HepG2 (cell line): ENCODE measurements around the gene UTS2R. TPM values are rescaled to one million over a fixed set of nuclear protein-coding genes. Genes with fewer than 3 reads are reported as not detected.

ENCODE experiments used
- CEBPB ChIP-seq: IDR thresholded peaks from 2 replicates; pipeline ENCODE4 v1.6.1; 2011; ENCODE audit warnings: low read depth, low read length, improper control_type of control experiment, borderline replicate concordance
- CEBPG ChIP-seq: IDR thresholded peaks from 2 replicates; pipeline ENCODE4 v1.6.1; 2016
- ETV5 ChIP-seq: IDR thresholded peaks from 2 replicates; pipeline ENCODE4 v1.6.1; 2018; ENCODE audit warnings: missing biosample characterization, missing genetic modification reagents, inconsistent platforms, borderline replicate concordance
- HNRNPH1 ChIP-seq: fragments of 200-400 bp; formaldehyde crosslinking; optimal IDR thresholded peaks from 2 replicates; pipeline ENCODE3; 2017; ENCODE audit warnings: mild to moderate bottlenecking, low read depth, low read length
- MAFF ChIP-seq: IDR thresholded peaks from 2 replicates; pipeline ENCODE4 v1.6.1; 2011; ENCODE audit warnings: low read depth, low read length, improper control_type of control experiment
- NFIB ChIP-seq: sonication (generic); formaldehyde crosslinking; IDR thresholded peaks from 2 replicates; pipeline ENCODE4 v1.9.0; 2021; ENCODE audit warnings: missing genetic modification reagents, mild to moderate bottlenecking, borderline replicate concordance
- NFKB2 ChIP-seq: sonication (generic); formaldehyde crosslinking; IDR thresholded peaks from 2 replicates; pipeline ENCODE4 v1.4.0; 2020; ENCODE audit warnings: missing genetic modification reagents, borderline replicate concordance
- SUZ12 ChIP-seq: fragments of 150-350 bp; IDR thresholded peaks from 2 replicates; pipeline ENCODE4 v1.6.1; 2014; ENCODE audit warnings: low read depth, low read length
- TARDBP ChIP-seq: sonication (generic); formaldehyde crosslinking; IDR thresholded peaks from 2 replicates; pipeline ENCODE4 v1.8.0; 2022; ENCODE audit warnings: mild to moderate bottlenecking, missing genetic modification reagents
- ZFP41 ChIP-seq: sonication (generic); formaldehyde crosslinking; IDR thresholded peaks from 2 replicates; pipeline ENCODE4 v1.4.0; 2020; ENCODE audit warnings: mild to moderate bottlenecking, missing genetic modification reagents, borderline replicate concordance
- ZFY ChIP-seq: sonication (generic); formaldehyde crosslinking; IDR thresholded peaks from 2 replicates; pipeline ENCODE4 v1.4.0; 2020; ENCODE audit warnings: missing genetic modification reagents
- ZNF180 ChIP-seq: sonication (generic); formaldehyde crosslinking; IDR thresholded peaks from 2 replicates; pipeline ENCODE4 v1.4.0; 2020; ENCODE audit warnings: low read depth, missing genetic modification reagents, borderline replicate concordance
- ZSCAN20 ChIP-seq: sonication (generic); formaldehyde crosslinking; IDR thresholded peaks from 2 replicates; pipeline ENCODE4 v1.4.0; 2020; ENCODE audit warnings: missing genetic modification reagents, mild to moderate bottlenecking, borderline replicate concordance
- polyA plus RNA-seq, 8 experiments: library from polyadenylated mRNA; depleted of rRNA in 3 of 8; stranded (reverse) in 7 of 8; unstranded in 1 of 8; fragments of >200 nt; fragmentation: Illumina TruSeq in 4 of 8; extraction: Trizol in 4 of 8; gene quantifications; 2 replicates each; pipeline versions ENCODE4 v1.2.1 to v1.2.3, GENCODE V29; 2011 to 2016; ENCODE audit warnings: low read depth in 4 of 8, missing spikeins in 1 of 8, mixed read lengths in 1 of 8; ENCODE audit not compliant: insufficient read depth in 1 of 8
- total RNA-seq, 5 experiments: library from RNA; depleted of rRNA; stranded (reverse); fragments of >200 nt; fragmentation: Illumina TruSeq; extraction: Trizol; gene quantifications; 2 replicates each; pipeline ENCODE4 v1.2.3, GENCODE V29; 2016; ENCODE audit warnings: low read depth in 1 of 5
- TF ChIP-seq, protein P1 (sequence below), 2 experiments: fragments of 450-650 bp in 1 of 2; sonication (generic) in 1 of 2; formaldehyde crosslinking in 1 of 2; IDR thresholded peaks; 2 replicates each; pipeline versions ENCODE4 v1.6.1 to v1.8.0; 2016 to 2022; ENCODE audit warnings: antibody characterized with exemption in 1 of 2, mild to moderate bottlenecking in 1 of 2, missing genetic modification reagents in 1 of 2
- TF ChIP-seq, protein P2 (sequence below): sonication (generic); formaldehyde crosslinking; IDR thresholded peaks from 2 replicates; pipeline ENCODE4 v1.4.0; 2020; ENCODE audit warnings: missing genetic modification reagents
- TF ChIP-seq, protein P3 (sequence below): IDR thresholded peaks from 2 replicates; pipeline ENCODE4 v1.6.1; 2012; ENCODE audit warnings: inconsistent platforms
- TF ChIP-seq, protein P4 (sequence below): IDR thresholded peaks from 2 replicates; pipeline ENCODE4 v1.6.1; 2016; ENCODE audit warnings: mild to moderate bottlenecking, missing biosample characterization, missing genetic modification reagents

The UTS2R gene
- total and polyA plus RNA-seq, 2 of the 13 experiments (the other 11 are each of a cell fraction or from before 2014, with no cell fraction given) = 0.13 to 0.15 TPM

DNA sequence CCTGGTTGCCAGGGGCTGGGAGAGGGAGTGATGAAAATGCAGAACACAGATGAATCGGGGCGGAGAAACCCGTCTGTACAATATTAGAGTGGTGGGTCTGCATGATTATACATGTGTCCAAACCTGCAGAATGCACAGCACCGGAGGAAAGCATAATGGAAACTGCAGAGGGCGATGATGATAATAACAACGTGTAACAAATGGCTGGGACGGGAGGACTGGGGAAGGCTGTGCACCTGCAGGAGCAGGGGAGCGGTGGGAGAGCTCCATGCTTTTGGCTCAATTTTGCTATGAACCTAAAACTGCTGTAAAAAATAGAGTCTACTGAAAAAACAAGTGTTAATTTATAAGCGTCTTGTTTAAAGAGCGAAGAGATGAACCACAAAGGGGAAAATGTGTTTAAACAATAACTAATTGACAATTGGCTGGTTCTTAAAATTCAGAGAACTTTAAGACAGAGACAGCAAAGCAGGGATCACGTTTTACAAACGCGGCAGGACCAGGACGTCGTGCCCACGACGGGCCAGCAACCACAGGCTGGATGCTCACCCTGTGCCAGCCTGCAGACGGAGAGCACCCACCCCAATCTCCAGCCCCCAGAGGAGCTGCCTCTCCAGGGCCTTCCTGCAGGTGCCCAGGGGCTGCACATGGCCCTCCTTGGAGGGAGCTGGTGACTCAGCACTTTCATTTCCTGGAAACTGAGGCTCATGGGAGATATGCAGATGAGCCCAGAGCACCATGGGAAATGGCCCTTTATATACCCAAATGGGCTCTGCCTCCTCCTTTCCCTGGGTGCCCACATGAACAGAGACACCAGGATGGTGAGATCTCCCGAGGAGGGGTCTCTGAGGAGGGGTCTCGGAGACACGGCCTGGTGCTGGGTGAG, 12.9 kb upstream of the UTS2R start, which contains the start of gene TEX19 (continued):
- TF ChIP-seq, protein P1, sequence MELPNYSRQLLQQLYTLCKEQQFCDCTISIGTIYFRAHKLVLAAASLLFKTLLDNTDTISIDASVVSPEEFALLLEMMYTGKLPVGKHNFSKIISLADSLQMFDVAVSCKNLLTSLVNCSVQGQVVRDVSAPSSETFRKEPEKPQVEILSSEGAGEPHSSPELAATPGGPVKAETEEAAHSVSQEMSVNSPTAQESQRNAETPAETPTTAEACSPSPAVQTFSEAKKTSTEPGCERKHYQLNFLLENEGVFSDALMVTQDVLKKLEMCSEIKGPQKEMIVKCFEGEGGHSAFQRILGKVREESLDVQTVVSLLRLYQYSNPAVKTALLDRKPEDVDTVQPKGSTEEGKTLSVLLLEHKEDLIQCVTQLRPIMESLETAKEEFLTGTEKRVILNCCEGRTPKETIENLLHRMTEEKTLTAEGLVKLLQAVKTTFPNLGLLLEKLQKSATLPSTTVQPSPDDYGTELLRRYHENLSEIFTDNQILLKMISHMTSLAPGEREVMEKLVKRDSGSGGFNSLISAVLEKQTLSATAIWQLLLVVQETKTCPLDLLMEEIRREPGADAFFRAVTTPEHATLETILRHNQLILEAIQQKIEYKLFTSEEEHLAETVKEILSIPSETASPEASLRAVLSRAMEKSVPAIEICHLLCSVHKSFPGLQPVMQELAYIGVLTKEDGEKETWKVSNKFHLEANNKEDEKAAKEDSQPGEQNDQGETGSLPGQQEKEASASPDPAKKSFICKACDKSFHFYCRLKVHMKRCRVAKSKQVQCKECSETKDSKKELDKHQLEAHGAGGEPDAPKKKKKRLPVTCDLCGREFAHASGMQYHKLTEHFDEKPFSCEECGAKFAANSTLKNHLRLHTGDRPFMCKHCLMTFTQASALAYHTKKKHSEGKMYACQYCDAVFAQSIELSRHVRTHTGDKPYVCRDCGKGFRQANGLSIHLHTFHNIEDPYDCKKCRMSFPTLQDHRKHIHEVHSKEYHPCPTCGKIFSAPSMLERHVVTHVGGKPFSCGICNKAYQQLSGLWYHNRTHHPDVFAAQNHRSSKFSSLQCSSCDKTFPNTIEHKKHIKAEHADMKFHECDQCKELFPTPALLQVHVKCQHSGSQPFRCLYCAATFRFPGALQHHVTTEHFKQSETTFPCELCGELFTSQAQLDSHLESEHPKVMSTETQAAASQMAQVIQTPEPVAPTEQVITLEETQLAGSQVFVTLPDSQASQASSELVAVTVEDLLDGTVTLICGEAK (IDR thresholded peaks at IDR 0.05) = no peak
- TF ChIP-seq, protein P1 (CRISPR knock-in tag; IDR thresholded peaks at IDR 0.05) = peak; percentile 60; the same call in 1 of the 2 replicates
- 0 out of 2 replicates have a peak, but pooled peaks have one; percentile 26 for TF ChIP-seq ETV5
- TF ChIP-seq CEBPB = no peak
- peak; percentile 70; the same call in 1 of the 2 replicates for TF ChIP-seq NFKB2 (CRISPR knock-in tag)
- TF ChIP-seq ZNF180 (CRISPR knock-in tag) = no peak
- TF ChIP-seq HNRNPH1 = no peak
- no peak for TF ChIP-seq TARDBP
- peak; percentile 76 for TF ChIP-seq MAFF
- TF ChIP-seq, protein P2, sequence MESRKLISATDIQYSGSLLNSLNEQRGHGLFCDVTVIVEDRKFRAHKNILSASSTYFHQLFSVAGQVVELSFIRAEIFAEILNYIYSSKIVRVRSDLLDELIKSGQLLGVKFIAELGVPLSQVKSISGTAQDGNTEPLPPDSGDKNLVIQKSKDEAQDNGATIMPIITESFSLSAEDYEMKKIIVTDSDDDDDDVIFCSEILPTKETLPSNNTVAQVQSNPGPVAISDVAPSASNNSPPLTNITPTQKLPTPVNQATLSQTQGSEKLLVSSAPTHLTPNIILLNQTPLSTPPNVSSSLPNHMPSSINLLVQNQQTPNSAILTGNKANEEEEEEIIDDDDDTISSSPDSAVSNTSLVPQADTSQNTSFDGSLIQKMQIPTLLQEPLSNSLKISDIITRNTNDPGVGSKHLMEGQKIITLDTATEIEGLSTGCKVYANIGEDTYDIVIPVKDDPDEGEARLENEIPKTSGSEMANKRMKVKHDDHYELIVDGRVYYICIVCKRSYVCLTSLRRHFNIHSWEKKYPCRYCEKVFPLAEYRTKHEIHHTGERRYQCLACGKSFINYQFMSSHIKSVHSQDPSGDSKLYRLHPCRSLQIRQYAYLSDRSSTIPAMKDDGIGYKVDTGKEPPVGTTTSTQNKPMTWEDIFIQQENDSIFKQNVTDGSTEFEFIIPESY = 0 out of 2 replicates have a peak, but pooled peaks have one; percentile 13
- TF ChIP-seq, protein P3, sequence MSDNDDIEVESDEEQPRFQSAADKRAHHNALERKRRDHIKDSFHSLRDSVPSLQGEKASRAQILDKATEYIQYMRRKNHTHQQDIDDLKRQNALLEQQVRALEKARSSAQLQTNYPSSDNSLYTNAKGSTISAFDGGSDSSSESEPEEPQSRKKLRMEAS = peak; percentile 85
- no peak for TF ChIP-seq ZSCAN20 (CRISPR knock-in tag)
- TF ChIP-seq, protein P4, sequence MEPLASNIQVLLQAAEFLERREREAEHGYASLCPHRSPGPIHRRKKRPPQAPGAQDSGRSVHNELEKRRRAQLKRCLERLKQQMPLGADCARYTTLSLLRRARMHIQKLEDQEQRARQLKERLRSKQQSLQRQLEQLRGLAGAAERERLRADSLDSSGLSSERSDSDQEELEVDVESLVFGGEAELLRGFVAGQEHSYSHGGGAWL (CRISPR knock-in tag) = peak; percentile 75
- TF ChIP-seq ZFY (CRISPR knock-in tag) = peak; percentile 45; the same call in 1 of the 2 replicates
- no peak for TF ChIP-seq CEBPG (CRISPR knock-in tag)
- TF ChIP-seq NFIB (CRISPR knock-in tag) = 0 out of 2 replicates have a peak, but pooled peaks have one; percentile 50
- TF ChIP-seq ZFP41 (CRISPR knock-in tag) = peak; percentile 50; the same call in 1 of the 2 replicates
- TF ChIP-seq SUZ12 = peak; percentile 32; the same call in 1 of the 2 replicates
